ENCODE results near the gene SLC5A9. TPM values are rescaled to one million over a fixed set of nuclear protein-coding genes. Genes with fewer than 3 reads are reported as not detected.
"Not testable (repeated sequence)": the region's sequence is repeated elsewhere in the genome, so short reads cannot be mapped to it uniquely, and the experiment has no call there.

Gene SLC5A9
- total RNA-seq, 2 experiments from 2014 or later = not detected

DNA sequence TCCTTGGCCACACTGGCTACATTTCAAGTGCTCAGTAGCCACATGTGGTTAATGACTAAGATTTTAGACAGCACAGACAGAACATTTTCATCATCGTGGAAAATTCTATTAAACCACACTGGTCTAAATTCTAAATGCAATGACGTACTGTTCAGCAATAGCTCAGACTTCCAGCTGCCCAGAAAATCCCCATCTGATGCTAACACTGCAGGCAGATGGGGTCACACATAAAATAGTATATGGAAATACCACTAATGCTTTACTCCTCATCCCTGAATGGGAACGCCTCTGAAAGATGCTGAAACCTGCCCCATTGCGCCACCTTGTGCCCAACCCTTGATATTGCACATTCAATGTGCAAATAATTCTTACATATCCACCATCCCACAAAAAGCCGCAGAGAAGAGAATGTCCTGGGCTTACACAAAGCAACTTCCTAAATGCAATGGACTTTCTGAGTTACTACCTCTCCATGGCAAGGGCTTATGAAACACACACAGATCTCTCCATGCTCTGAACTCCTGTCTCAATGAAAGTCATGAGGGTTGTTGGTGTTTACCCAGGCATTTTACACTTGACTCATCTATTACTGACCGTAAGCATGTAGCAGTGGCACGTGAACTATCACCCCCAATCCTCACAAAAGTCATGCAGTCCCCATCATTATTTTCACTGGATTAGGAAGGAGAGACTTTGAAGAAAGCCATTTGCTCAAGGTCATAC lies 20.3 kb upstream of the SLC5A9 start:
- Mint-ChIP-seq H3K27me3 (ENCODE audit: low read depth) (peaks cover 2% of the 10 kb centered on the region), H3K4me3 (no peak overlapping the region), H3K4me1 (ENCODE audit: low read depth) (peaks cover 4% of the 10 kb centered on the region), H3K36me3 (ENCODE audit: low read depth) (no peaks in the 10 kb centered on the region), H3K9me3 (no peaks in the 10 kb centered on the region), H3K27ac (no peak overlapping the region)
- intact Hi-C loops (cut with micrococcal nuclease) = loop anchor here (1.0 to 10.0 kb wide), 4 partner anchors 35 to 207 kb away; partner anchors contain the start of gene TRABD2B
- DNase-seq = peak; percentile 80
- CTCF ChIA-PET = interaction anchor here (0.7 to 2.9 kb wide), 7 partner anchors 45 to 109 kb away, joined by 3 to 29 read pairs (median 4); no protein-coding TSS in a partner anchor

DNA sequence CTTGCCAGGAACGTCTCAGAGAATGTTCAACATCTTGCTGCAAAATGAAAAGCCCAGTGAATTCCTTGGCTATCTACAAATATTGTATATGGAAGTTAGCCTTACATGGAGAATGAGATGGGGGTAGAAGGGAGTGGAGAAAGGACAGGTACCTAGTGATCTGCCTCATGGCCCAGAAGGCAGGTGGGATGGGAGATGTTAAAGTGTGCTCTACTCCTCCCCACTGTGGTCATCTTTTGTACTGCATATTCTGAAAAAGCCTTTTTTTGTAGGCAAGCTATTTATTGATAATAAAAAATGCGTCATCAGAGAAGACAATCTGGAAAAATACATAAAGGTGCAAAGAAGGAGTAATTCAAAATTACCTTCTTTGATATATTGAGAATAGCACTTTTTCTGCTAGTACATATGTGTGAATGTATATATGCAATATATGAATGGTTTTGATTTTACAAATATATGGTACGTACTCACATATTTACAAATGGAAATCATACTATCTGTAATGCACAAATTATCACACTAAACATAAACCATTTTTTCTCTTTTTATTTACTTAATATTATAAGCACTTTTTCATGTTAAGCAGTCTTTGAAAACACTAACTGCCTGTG lies 19.1 kb upstream of the SLC5A9 start:
- Mint-ChIP-seq H3K4me3 (no peak overlapping the region), H3K27ac (no peak overlapping the region), H3K9me3 (no peaks in the 10 kb centered on the region), H3K36me3 (ENCODE audit: low read depth) (no peaks in the 10 kb centered on the region), H3K27me3 (ENCODE audit: low read depth) (peaks cover 2% of the 10 kb centered on the region), H3K4me1 (ENCODE audit: low read depth) (peaks cover 4% of the 10 kb centered on the region)
- no peak for DNase-seq
- intact Hi-C loops (cut with micrococcal nuclease) = loop anchor here (10.0 kb wide), 1 partner anchor 209 kb away; the partner anchor contains the start of gene TRABD2B
- CTCF ChIA-PET = interaction anchor here (0.8 to 2.9 kb wide), 6 partner anchors 42 to 328 kb away, joined by 3 to 29 read pairs (median 7); no protein-coding TSS in a partner anchor

DNA sequence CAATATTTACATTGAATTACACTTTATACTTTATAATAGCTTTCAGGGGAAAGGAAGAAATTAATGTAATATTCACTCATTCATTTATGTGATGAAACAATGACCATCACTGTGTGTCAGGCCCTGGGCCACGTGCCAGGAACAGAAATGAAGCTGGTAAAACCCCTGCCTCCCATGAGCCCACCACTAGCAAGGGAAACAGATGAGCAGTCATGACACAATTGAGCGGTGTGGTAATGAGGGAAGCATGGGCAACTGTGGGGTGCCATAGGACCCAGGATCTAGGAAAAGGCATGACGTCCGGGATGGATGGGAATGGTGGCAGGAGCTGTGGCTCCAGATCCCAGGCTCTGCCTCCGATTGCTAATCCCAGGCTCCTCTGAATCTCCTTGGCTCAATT lies 17.0 kb upstream of the SLC5A9 start:
- no peak for DNase-seq
- Mint-ChIP-seq H3K4me3 (no peak overlapping the region), H3K4me1 (ENCODE audit: low read depth) (peaks cover 4% of the 10 kb centered on the region), H3K36me3 (ENCODE audit: low read depth) (no peaks in the 10 kb centered on the region), H3K27ac (no peak overlapping the region), H3K27me3 (ENCODE audit: low read depth) (peaks cover 2% of the 10 kb centered on the region), H3K9me3 (no peaks in the 10 kb centered on the region)
- intact Hi-C loops (cut with micrococcal nuclease) = loop anchor here (10.0 kb wide), 1 partner anchor 211 kb away; the partner anchor contains the start of gene TRABD2B
- CTCF ChIA-PET = interaction anchor here (0.6 to 1.3 kb wide), 4 partner anchors 95 to 112 kb away, joined by 3 to 6 read pairs (median 4); no protein-coding TSS in a partner anchor

DNA sequence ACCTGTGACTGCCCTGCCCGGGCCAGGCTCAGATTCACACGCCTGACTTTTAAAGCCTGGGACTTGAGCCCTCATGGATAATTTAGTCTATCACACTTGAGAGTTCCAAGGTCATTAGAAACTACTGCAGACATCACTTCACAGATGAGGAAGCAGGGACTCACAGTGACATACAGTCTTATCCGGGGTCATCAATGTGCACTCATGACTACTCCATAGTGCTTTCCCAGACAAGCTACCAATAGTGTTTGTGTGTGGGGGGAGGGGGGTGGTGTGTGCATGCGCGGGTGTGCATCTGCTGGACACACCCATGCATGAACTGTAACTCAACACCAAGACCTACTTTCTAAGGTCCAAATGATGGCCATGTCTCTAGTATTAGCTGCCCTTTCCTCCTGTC lies 16.1 kb upstream of the SLC5A9 start:
- H3K9me3 Mint-ChIP-seq = no peaks in the 10 kb centered on the region
- no peak overlapping the region for H3K4me3 Mint-ChIP-seq
- H3K4me1 Mint-ChIP-seq (ENCODE audit: low read depth) = peaks cover 4% of the 10 kb centered on the region
- H3K27me3 Mint-ChIP-seq (ENCODE audit: low read depth) = peaks cover 2% of the 10 kb centered on the region
- H3K36me3 Mint-ChIP-seq (ENCODE audit: low read depth) = no peaks in the 10 kb centered on the region
- DNase-seq = no peak
- H3K27ac Mint-ChIP-seq = no peak overlapping the region
- intact Hi-C loops (cut with micrococcal nuclease) = loop anchor here (10.0 kb wide), 1 partner anchor 212 kb away; the partner anchor contains the start of gene TRABD2B
- CTCF ChIA-PET = interaction anchor here (1.0 to 1.3 kb wide), 3 partner anchors 96 to 100 kb away, joined by 3 to 6 read pairs (median 5); no protein-coding TSS in a partner anchor

DNA sequence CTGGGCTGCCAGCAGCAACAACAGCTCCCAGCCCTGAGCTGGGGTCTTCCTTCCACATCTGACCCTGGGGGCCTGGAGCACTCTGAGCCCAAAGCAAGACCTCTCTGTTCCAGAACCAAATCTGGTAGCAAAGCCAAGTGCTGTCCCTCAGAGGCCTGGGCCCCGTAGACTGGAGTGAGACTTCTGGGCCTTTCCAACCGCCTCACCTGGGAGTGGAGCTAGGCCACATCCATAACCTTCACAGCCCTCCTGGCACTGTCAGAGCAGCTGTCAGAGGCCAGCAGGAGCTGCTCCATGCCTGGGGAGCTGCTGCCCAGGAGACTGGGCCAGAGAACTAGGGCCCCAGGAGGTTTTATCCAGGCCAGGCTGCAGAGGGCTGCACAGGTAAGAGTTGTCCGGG lies 15.4 kb upstream of the SLC5A9 start:
- intact Hi-C loops (cut with micrococcal nuclease) = loop anchor here (10.0 kb wide), 1 partner anchor 212 kb away; the partner anchor contains the start of gene TRABD2B
- Mint-ChIP-seq H3K9me3 (no peaks in the 10 kb centered on the region), H3K27ac (no peak overlapping the region), H3K4me3 (no peak overlapping the region), H3K36me3 (ENCODE audit: low read depth) (no peaks in the 10 kb centered on the region), H3K4me1 (ENCODE audit: low read depth) (peaks cover 4% of the 10 kb centered on the region), H3K27me3 (ENCODE audit: low read depth) (peaks cover 2% of the 10 kb centered on the region)
- CTCF ChIA-PET = no interaction called here
- no peak for DNase-seq

DNA sequence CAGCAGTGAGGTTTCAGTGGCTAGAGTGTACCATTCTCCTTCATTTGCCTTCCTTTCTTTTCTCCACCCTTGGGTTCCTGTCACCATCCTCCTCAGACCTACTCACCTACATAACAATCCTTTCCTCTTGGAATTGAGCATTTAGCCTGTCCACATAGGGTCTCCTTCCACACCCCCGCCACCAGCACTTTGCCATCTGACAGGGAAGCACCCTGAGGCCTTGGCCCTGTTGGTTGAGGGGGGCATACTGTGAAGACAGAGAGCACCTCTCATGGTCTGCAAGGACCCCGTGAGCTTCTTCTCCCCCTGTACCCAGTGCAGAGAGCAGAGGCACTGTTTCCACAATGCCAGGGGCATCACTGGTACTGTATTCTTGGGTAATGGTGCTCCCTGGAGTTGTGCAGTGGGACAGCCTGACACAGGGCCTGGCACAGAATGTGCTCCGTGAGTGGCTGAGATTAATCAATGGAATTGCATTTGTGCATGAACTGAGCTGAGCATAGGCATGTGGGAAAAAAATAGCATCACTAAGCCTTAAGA lies 14.9 kb upstream of the SLC5A9 start:
- H3K36me3 Mint-ChIP-seq (ENCODE audit: low read depth) = no peaks in the 10 kb centered on the region
- DNase-seq = no peak
- no peaks in the 10 kb centered on the region for H3K9me3 Mint-ChIP-seq
- peaks cover 2% of the 10 kb centered on the region for H3K27me3 Mint-ChIP-seq (ENCODE audit: low read depth)
- H3K4me3 Mint-ChIP-seq = no peak overlapping the region
- intact Hi-C loops (cut with micrococcal nuclease) = loop anchor here (10.0 kb wide), 1 partner anchor 213 kb away; the partner anchor contains the start of gene TRABD2B
- CTCF ChIA-PET = interaction anchor here (1.4 kb wide), 1 partner anchor 98 kb away, joined by 3 read pairs; no protein-coding TSS in a partner anchor
- no peak overlapping the region for H3K27ac Mint-ChIP-seq
- H3K4me1 Mint-ChIP-seq (ENCODE audit: low read depth) = no peaks in the 10 kb centered on the region

DNA sequence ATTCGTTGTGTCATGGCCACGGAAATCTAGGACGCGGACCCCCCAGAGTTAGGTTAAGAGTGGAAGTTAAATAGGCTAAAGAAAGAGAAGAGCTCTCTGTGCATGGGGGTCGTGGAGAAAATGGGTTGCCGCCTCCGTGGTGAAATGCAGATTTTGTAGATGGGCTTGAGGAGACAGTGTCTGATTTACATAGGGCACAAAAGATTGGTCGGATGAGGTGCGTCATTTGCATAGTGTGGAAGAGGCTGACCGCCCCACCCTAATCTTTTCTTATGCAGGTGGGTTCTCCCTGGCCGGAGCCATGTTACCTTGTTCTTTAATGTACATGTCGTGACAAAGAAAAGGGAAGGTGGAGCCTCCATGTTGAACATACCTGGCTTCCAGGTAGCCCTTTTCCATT lies 14.3 kb upstream of the SLC5A9 start:
- no peak overlapping the region for H3K27ac Mint-ChIP-seq
- peaks cover under 1% of the 10 kb centered on the region for H3K27me3 Mint-ChIP-seq (ENCODE audit: low read depth)
- CTCF ChIA-PET = interaction anchor here (0.7 to 1.4 kb wide), 3 partner anchors 98 to 198 kb away, joined by 3 to 5 read pairs (median 3); no protein-coding TSS in a partner anchor
- H3K4me3 Mint-ChIP-seq = no peak overlapping the region
- H3K9me3 Mint-ChIP-seq = no peaks in the 10 kb centered on the region
- no peak for DNase-seq
- no peaks in the 10 kb centered on the region for H3K36me3 Mint-ChIP-seq (ENCODE audit: low read depth)
- no peaks in the 10 kb centered on the region for H3K4me1 Mint-ChIP-seq (ENCODE audit: low read depth)
- intact Hi-C loops (cut with micrococcal nuclease) = loop anchor here (10.0 kb wide), 1 partner anchor 213 kb away; the partner anchor contains the start of gene TRABD2B

DNA sequence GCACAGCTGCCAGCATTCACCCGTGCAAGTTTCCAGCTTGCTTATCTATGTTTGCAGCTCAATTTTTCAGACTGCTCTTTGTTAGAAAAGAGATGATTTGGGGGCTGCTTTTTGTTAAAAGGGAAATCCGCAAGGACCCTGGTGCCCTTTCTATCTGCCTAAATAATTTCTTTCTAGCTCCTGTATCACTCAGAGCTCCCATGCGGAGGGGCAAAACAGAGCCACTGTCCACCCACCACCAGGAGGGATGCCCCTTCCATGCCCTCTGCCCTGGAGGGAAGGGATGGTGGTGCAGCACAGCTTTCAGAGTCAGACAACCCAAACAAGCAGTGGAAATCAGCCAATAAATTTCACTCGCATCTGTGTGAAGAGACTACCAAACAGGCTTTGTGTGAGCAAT lies 13.9 kb upstream of the SLC5A9 start:
- no peak for DNase-seq
- CTCF ChIA-PET = interaction anchor here (0.7 to 1.4 kb wide), 3 partner anchors 98 to 198 kb away, joined by 3 to 5 read pairs (median 3); no protein-coding TSS in a partner anchor

DNA sequence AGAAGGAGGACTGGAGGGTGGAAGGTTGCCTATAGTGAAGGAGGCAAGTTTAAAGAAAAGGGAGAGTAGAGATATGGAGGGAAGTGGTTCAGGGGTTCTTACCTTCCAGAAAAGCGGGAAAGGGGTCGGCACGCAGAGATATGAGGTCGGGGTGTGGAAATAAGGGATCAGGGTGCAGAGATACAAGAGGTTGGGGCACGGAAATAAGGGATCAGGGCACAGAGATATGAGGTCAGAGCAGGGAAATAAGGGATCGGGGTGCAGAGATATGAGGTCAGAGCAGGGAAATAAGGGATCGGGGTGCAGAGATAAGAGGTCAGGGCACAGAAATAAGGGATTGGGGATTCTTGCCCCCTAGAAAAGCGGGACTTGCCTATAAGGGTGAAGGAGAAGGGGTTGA lies 9.1 kb upstream of the SLC5A9 start:
- H3K27ac Mint-ChIP-seq; H3K4me1 Mint-ChIP-seq (ENCODE audit: low read depth); intact Hi-C loops (cut with micrococcal nuclease); H3K4me3 Mint-ChIP-seq; DNase-seq; H3K36me3 Mint-ChIP-seq (ENCODE audit: low read depth); H3K27me3 Mint-ChIP-seq (ENCODE audit: low read depth); CTCF ChIA-PET; H3K9me3 Mint-ChIP-seq: not testable (repeated sequence)

More for the DNA sequence above, 13.9 kb upstream of the SLC5A9 start:
- H3K36me3 Mint-ChIP-seq (ENCODE audit: low read depth) = no peaks in the 10 kb centered on the region
- no peaks in the 10 kb centered on the region for H3K4me1 Mint-ChIP-seq (ENCODE audit: low read depth)
- no peak overlapping the region for H3K4me3 Mint-ChIP-seq
- H3K27ac Mint-ChIP-seq = no peak overlapping the region
- no peaks in the 10 kb centered on the region for H3K9me3 Mint-ChIP-seq
- H3K27me3 Mint-ChIP-seq (ENCODE audit: low read depth) = no peaks in the 10 kb centered on the region
- intact Hi-C loops (cut with micrococcal nuclease) = loop anchor here (10.0 kb wide), 1 partner anchor 214 kb away; the partner anchor contains the start of gene TRABD2B

DNA sequence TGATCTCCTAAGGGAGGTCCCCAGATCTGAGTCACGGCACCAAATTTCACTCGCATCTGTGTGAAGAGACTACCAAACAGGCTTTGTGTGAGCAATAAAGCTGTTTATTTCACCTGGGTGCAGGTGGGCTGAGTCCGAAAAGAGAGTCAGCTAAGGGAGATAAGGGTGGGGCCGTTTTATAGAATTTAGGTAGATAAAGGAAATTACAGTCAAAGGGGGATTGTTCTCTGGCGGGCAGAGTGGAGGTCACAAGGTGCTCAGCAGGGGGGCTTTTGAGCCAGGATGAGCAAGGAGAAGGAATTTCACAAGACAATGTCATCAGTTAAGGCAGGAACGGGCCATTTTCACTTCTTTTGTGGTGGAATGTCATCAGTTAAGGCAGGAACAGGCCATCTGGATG lies 8.2 kb upstream of the SLC5A9 start:
- H3K4me3 Mint-ChIP-seq; H3K9me3 Mint-ChIP-seq; H3K36me3 Mint-ChIP-seq (ENCODE audit: low read depth); H3K27me3 Mint-ChIP-seq (ENCODE audit: low read depth); DNase-seq; CTCF ChIA-PET; intact Hi-C loops (cut with micrococcal nuclease); H3K4me1 Mint-ChIP-seq (ENCODE audit: low read depth); H3K27ac Mint-ChIP-seq: not testable (repeated sequence)

DNA sequence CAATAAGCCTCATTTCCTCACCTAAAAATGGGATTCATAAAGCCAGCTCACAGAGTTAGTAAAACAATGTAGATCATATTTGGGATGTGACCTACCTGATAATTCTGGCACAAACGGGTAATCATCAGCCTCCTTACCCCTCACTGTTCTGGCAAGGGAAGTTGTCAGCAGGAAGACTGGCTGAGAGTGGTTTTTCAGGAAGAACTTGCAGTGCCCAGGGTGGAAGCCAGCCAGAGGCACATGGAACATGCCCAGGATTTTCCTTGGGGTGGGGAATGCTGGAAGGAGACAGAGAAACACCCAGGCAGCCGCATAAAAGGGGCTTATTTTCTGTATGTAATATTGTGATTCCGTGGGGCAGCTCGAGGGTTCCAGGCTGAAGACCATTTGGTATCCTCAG lies 7.7 kb upstream of the SLC5A9 start:
- Mint-ChIP-seq H3K27ac (no peak overlapping the region), H3K36me3 (ENCODE audit: low read depth) (no peaks in the 10 kb centered on the region), H3K9me3 (no peaks in the 10 kb centered on the region), H3K27me3 (ENCODE audit: low read depth) (no peaks in the 10 kb centered on the region), H3K4me3 (no peak overlapping the region), H3K4me1 (ENCODE audit: low read depth) (no peaks in the 10 kb centered on the region)
- intact Hi-C loops (cut with micrococcal nuclease) = no loop called here
- DNase-seq = no peak
- CTCF ChIA-PET = no interaction called here

DNA sequence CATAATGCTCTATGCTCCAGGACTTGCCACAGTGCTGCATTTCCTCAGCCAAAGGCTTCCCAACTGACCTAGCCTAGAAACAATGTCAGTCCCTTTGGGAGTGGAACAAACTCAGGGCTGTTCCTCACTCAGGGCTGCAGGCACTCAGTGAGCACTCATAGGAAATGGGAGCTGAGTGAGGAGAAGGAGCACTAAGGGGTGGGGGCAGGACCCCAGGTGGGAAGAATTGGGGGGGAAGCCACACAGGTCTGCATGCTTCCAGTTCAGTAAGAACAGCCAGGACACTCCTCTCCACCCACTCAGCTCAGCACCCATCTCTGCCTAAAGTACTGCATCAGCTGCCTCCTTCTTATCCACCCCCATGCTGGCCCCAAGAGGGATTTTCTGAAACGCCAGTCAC lies 7.3 kb upstream of the SLC5A9 start:
- Mint-ChIP-seq H3K9me3 (no peaks in the 10 kb centered on the region), H3K27me3 (ENCODE audit: low read depth) (no peaks in the 10 kb centered on the region), H3K27ac (no peak overlapping the region), H3K4me3 (no peak overlapping the region), H3K4me1 (ENCODE audit: low read depth) (no peaks in the 10 kb centered on the region), H3K36me3 (ENCODE audit: low read depth) (no peaks in the 10 kb centered on the region)
- no peak for DNase-seq
- intact Hi-C loops (cut with micrococcal nuclease) = no loop called here
- CTCF ChIA-PET = no interaction called here
